Keratinocyte (primary cell): ENCODE data around the gene SSPN. TPM values are rescaled to one million over a fixed set of nuclear protein-coding genes. Genes with fewer than 3 reads are reported as not detected.

ENCODE experiments used
- DNase-seq: peaks from one replicate; pipeline ENCODE4 v3.0.0-alpha.2; 2011; ENCODE audit warnings: low read depth, missing footprints, low spot score
- FAIRE-seq: peaks from 2 replicates; lab custom pipeline; 2011; peaks lifted over from hg19 to GRCh38; lab: Jason Lieb, UNC
- H2AFZ ChIP-seq: 2 replicates; pipeline ENCODE4 v1.6.0; 2012; ENCODE audit warnings: low read length, control low read depth, inconsistent platforms; ENCODE audit not compliant: control insufficient read depth
- H3K27ac ChIP-seq: 2 replicates; pipeline ENCODE4 v1.5.1; 2011; ENCODE audit warnings: low read length; ENCODE audit not compliant: control insufficient read depth, insufficient read depth
- H3K27me3 ChIP-seq: 3 replicates; pipeline ENCODE4 v1.6.0; 2011; ENCODE audit warnings: low read length; ENCODE audit not compliant: control insufficient read depth, insufficient read depth; ENCODE audit errors: extremely low read depth
- H3K36me3 ChIP-seq, 2 experiments: 2 replicates in 1 of 2; 3 replicates in 1 of 2; pipeline ENCODE4 v1.5.1; 2011; ENCODE audit warnings: low read length in 2 of 2, mild to moderate bottlenecking in 1 of 2; ENCODE audit not compliant: control insufficient read depth in 2 of 2, insufficient read depth in 2 of 2; ENCODE audit errors: extremely low read depth in 1 of 2
- H3K4me1 ChIP-seq: 3 replicates; pipeline ENCODE4 v1.5.1; 2011; ENCODE audit warnings: low read length; ENCODE audit not compliant: control insufficient read depth, insufficient read depth; ENCODE audit errors: extremely low read depth
- H3K4me2 ChIP-seq: 3 replicates; pipeline ENCODE4 v1.6.0; 2011; ENCODE audit warnings: low read depth, low read length; ENCODE audit not compliant: control insufficient read depth, insufficient read depth; ENCODE audit errors: extremely low read depth
- H3K4me3 ChIP-seq, 3 experiments: fragments of 200-600 bp in 1 of 3; sonication (generic) in 1 of 3; 2 replicates in 2 of 3; 3 replicates in 1 of 3; pipeline ENCODE4 v1.5.1; 2011 to 2016; ENCODE audit warnings: low read length in 3 of 3, mild to moderate bottlenecking in 3 of 3, control low read depth in 2 of 3, inconsistent platforms in 1 of 3, low read depth in 1 of 3, mixed read lengths in 1 of 3, mixed run types in 1 of 3, moderate library complexity in 1 of 3; ENCODE audit not compliant: control insufficient read depth in 2 of 3, insufficient read depth in 2 of 3; ENCODE audit errors: extremely low read depth in 1 of 3
- H3K79me2 ChIP-seq: 2 replicates; pipeline ENCODE4 v1.6.0; 2012; ENCODE audit warnings: low read length; ENCODE audit not compliant: control insufficient read depth, insufficient read depth
- H3K9ac ChIP-seq: 3 replicates; pipeline ENCODE4 v1.6.0; 2011; ENCODE audit warnings: low read length; ENCODE audit not compliant: control insufficient read depth, insufficient read depth; ENCODE audit errors: extremely low read depth
- H3K9me1 ChIP-seq: 3 replicates; pipeline ENCODE4 v1.6.0; 2011; ENCODE audit warnings: low read length; ENCODE audit not compliant: control insufficient read depth, insufficient read depth; ENCODE audit errors: extremely low read depth
- H3K9me3 ChIP-seq: 2 replicates; pipeline ENCODE4 v1.5.1; 2012; ENCODE audit warnings: low read depth, low read length; ENCODE audit not compliant: control insufficient read depth
- H4K20me1 ChIP-seq: 3 replicates; pipeline ENCODE4 v1.6.0; 2011; ENCODE audit warnings: low read length; ENCODE audit not compliant: control insufficient read depth, insufficient read depth; ENCODE audit errors: extremely low read depth
- EZH2 ChIP-seq: IDR thresholded peaks from one replicate; pipeline ENCODE4 v1.6.1; 2012; ENCODE audit warnings: inconsistent platforms, mild to moderate bottlenecking, low read length, moderate library complexity
- dilution Hi-C: fragments of 300-500 bp; cut with MboI; formaldehyde crosslinking; loops from one replicate; pipeline ENCODE4 v1.7.0; 2020; ENCODE audit warnings: low sequenced_read_pairs; ENCODE audit not compliant: extremely low pct_ligation_motif_present
- polyA plus RNA-seq, 5 experiments: library from polyadenylated mRNA; depleted of rRNA in 3 of 5; stranded (reverse) in 3 of 5; stranded (forward) in 1 of 5; unstranded in 1 of 5; fragments of >200 nt; gene quantifications; 1 replicate in 1 of 5; 2 replicates in 3 of 5; 3 replicates in 1 of 5; pipeline versions ENCODE4 v1.2.1 to v1.2.3, GENCODE V29; 2011 to 2012; ENCODE audit warnings: missing spikeins in 2 of 5, low read depth in 1 of 5, low replicate concordance in 1 of 5
- TF ChIP-seq, protein P1 (sequence below), 3 experiments: IDR thresholded peaks in 1 of 3; conservative IDR thresholded peaks in 1 of 3; optimal IDR thresholded peaks in 1 of 3; 2 replicates in 2 of 3; 3 replicates in 1 of 3; pipeline versions ENCODE3 to v1.5.1; 2011; ENCODE audit warnings: low read length in 3 of 3, mild to moderate bottlenecking in 3 of 3, moderate library complexity in 2 of 3, control low read depth in 1 of 3, inconsistent platforms in 1 of 3; ENCODE audit not compliant: insufficient read depth in 2 of 3; ENCODE audit errors: extremely low read depth in 1 of 3

SSPN gene
- polyA plus RNA-seq, 1 donor (not counting 4 experiments of a cell fraction or from before 2014, with no cell fraction given): 1.0 TPM

DNA sequence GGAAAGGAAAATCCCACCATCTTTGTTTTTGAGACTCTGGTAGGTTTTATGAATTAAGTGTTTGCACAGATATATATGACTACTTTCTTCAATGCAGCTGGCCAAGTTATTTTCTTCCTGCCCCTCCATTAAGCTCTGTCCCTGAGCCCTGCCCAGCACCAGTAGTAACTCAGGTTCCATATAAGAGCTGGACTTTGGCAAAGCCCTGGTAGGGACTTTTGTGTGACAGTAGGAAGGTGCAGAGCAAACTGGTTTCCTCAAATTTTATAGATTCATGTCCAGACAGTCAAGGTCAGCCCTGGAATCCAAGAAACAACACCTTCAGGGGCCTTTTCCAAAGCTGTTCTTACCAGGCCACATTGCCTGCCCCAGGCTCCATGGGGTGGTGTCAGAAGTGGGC lies 47.3 kb downstream of the SSPN start:
- H3K4me2 ChIP-seq: no peak overlapping the region
- TF ChIP-seq EZH2: no peak
- TF ChIP-seq, protein P1, sequence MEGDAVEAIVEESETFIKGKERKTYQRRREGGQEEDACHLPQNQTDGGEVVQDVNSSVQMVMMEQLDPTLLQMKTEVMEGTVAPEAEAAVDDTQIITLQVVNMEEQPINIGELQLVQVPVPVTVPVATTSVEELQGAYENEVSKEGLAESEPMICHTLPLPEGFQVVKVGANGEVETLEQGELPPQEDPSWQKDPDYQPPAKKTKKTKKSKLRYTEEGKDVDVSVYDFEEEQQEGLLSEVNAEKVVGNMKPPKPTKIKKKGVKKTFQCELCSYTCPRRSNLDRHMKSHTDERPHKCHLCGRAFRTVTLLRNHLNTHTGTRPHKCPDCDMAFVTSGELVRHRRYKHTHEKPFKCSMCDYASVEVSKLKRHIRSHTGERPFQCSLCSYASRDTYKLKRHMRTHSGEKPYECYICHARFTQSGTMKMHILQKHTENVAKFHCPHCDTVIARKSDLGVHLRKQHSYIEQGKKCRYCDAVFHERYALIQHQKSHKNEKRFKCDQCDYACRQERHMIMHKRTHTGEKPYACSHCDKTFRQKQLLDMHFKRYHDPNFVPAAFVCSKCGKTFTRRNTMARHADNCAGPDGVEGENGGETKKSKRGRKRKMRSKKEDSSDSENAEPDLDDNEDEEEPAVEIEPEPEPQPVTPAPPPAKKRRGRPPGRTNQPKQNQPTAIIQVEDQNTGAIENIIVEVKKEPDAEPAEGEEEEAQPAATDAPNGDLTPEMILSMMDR (optimal IDR thresholded peaks at IDR 0.05 in 1 of 3, IDR thresholded peaks at IDR 0.05 in 1 of 3, conservative IDR thresholded peaks at IDR 0.05 in 1 of 3; ENCODE audit: extremely low read depth in 1 of 3, insufficient read depth in 2 of 3, low read length in 3 of 3): no peak
- H3K36me3 ChIP-seq: no peaks in the 10 kb centered on the region
- H4K20me1 ChIP-seq: no peaks in the 10 kb centered on the region
- H3K4me1 ChIP-seq: peaks cover 44% of the 10 kb centered on the region
- dilution Hi-C loops: no loop called here
- H3K4me3 ChIP-seq: no peak overlapping the region
- DNase-seq: no peak
- H3K79me2 ChIP-seq: no peaks in the 10 kb centered on the region
- no peak overlapping the region for H3K27ac ChIP-seq
- no peaks in the 10 kb centered on the region for H3K9me1 ChIP-seq
- H3K9me3 ChIP-seq: no peaks in the 10 kb centered on the region
- no peak for FAIRE-seq
- no peak overlapping the region for H2AFZ ChIP-seq
- H3K9ac ChIP-seq: no peak overlapping the region
- no peaks in the 10 kb centered on the region for H3K27me3 ChIP-seq

DNA sequence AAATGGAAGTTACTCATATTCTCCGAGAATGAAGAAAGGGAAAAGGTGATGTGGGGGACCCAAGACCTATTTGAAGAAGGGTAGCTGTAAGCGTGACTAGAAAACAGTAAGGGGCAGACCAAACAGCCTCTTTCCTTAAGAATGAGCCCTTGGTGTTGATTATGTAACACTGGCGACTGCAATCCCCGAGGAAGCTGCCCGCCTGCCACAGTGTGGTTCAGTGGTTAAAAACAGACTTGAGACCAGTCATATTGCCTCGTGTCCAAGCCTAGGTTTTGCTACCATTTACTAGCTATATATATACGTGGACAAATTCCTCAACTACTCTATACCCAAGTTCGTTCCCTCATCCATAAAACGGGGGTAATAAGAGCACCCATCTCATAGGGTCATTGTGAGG lies 49.1 kb downstream of the SSPN start:
- TF ChIP-seq EZH2: no peak
- TF ChIP-seq, protein P1 (optimal IDR thresholded peaks at IDR 0.05 in 1 of 3, IDR thresholded peaks at IDR 0.05 in 1 of 3, conservative IDR thresholded peaks at IDR 0.05 in 1 of 3; ENCODE audit: extremely low read depth in 1 of 3, insufficient read depth in 2 of 3, low read length in 3 of 3): no peak
- Histone ChIP-seq H2AFZ (no peak overlapping the region), H3K9me3 (no peaks in the 10 kb centered on the region), H3K9ac (no peak overlapping the region), H3K36me3 (no peaks in the 10 kb centered on the region), H3K4me2 (no peak overlapping the region), H3K4me3 (no peak overlapping the region), H3K27ac (no peak overlapping the region), H3K79me2 (no peaks in the 10 kb centered on the region), H3K4me1 (peaks cover 31% of the 10 kb centered on the region), H4K20me1 (no peaks in the 10 kb centered on the region), H3K27me3 (no peaks in the 10 kb centered on the region), H3K9me1 (no peaks in the 10 kb centered on the region)
- DNase-seq: no peak
- no peak for FAIRE-seq
- dilution Hi-C loops: no loop called here
